Measurements from ENCODE around the gene ZNF281. TPM values are rescaled to one million over a fixed set of nuclear protein-coding genes. Genes with fewer than 3 reads are reported as not detected.

ZNF281 gene
- total RNA-seq, 2 donors from 2014 or later = 8.5 to 11.8 TPM

- intact Hi-C loops (cut with DNase I) = no loop called here
- Histone ChIP-seq H3K9ac (ENCODE audit: low read depth in 2 of 2, low read length in 2 of 2) (no peak overlapping the region), H3K27me3 (no peaks in the 10 kb centered on the region), H3K27ac (no peak overlapping the region), H3K9me3 (no peaks in the 10 kb centered on the region), H3K4me3 (no peak overlapping the region), H3K4me1 (no peaks in the 10 kb centered on the region), H3K36me3 (no peaks in the 10 kb centered on the region)
- no peak for TF ChIP-seq CTCF (IDR thresholded peaks at IDR 0.05)
- no peak for DNase-seq
Measured at GRCh38 chr1:200388791-200389190, 21.0 kb downstream of the ZNF281 start.

GRCh38 chr1:200386416-200386815 lies 23.4 kb downstream of the ZNF281 start:
- Histone ChIP-seq H3K27ac (no peak overlapping the region), H3K36me3 (no peaks in the 10 kb centered on the region), H3K4me3 (no peak overlapping the region), H3K4me1 (no peaks in the 10 kb centered on the region), H3K27me3 (no peaks in the 10 kb centered on the region), H3K9me3 (no peaks in the 10 kb centered on the region), H3K9ac (ENCODE audit: low read depth in 2 of 2, low read length in 2 of 2) (no peak overlapping the region)
- no peak for DNase-seq
- TF ChIP-seq CTCF (IDR thresholded peaks at IDR 0.05) = no peak
- intact Hi-C loops (cut with DNase I) = no loop called here

DNA sequence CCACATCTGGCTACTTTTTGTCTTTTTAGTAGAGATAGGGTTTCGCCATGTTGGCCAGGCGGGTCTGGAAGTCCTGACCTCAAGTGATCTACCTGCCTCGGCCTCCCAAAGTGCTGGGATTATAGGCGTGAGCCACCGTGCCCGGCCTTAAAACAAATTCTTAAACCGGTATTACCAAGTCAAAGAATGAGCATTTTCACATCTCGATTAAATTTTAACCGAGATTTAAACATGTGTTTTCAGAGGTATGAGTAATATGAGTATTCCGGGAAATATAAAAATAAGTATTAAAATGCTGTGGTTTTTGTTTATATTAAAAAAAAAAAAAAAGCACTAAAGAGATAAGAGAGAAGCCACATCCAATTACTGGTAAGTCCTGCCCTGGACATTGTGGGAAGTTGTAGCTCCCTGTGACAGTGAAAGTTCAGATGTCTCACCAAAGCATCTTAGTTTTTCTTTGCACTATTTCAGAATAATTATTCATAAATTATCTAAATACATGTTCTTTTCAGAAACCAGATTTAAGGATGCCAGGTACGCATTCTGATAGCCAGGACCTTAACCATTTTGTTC lies 24.9 kb downstream of the ZNF281 start:
- Histone ChIP-seq H3K4me1 (no peaks in the 10 kb centered on the region), H3K9me3 (no peaks in the 10 kb centered on the region), H3K9ac (ENCODE audit: low read depth in 2 of 2, low read length in 2 of 2) (no peak overlapping the region), H3K27me3 (no peaks in the 10 kb centered on the region), H3K36me3 (no peaks in the 10 kb centered on the region), H3K4me3 (no peak overlapping the region), H3K27ac (no peak overlapping the region)
- DNase-seq = no peak
- no peak for TF ChIP-seq CTCF (IDR thresholded peaks at IDR 0.05)
- intact Hi-C loops (cut with DNase I) = no loop called here

GRCh38 chr1:200381256-200381984 lies 28.4 kb downstream of the ZNF281 start:
- no peak for DNase-seq
- Histone ChIP-seq H3K27me3 (no peaks in the 10 kb centered on the region), H3K36me3 (no peaks in the 10 kb centered on the region), H3K9me3 (no peaks in the 10 kb centered on the region), H3K4me3 (no peak overlapping the region), H3K4me1 (no peaks in the 10 kb centered on the region), H3K9ac (ENCODE audit: low read depth in 2 of 2, low read length in 2 of 2) (no peak overlapping the region), H3K27ac (no peak overlapping the region)
- no peak for TF ChIP-seq CTCF (IDR thresholded peaks at IDR 0.05)
- intact Hi-C loops (cut with DNase I) = no loop called here

GRCh38 chr1:200380589-200381021 lies 29.2 kb downstream of the ZNF281 start:
- Histone ChIP-seq H3K27me3 (no peaks in the 10 kb centered on the region), H3K27ac (no peak overlapping the region), H3K9ac (ENCODE audit: low read depth in 2 of 2, low read length in 2 of 2) (no peak overlapping the region), H3K4me1 (no peaks in the 10 kb centered on the region), H3K9me3 (no peaks in the 10 kb centered on the region), H3K36me3 (no peaks in the 10 kb centered on the region), H3K4me3 (no peak overlapping the region)
- TF ChIP-seq CTCF (IDR thresholded peaks at IDR 0.05) = no peak
- intact Hi-C loops (cut with DNase I) = no loop called here
- no peak for DNase-seq

All from colonic mucosa (tissue), 4 donors.